HG03060 (cell line): ENCODE results near the gene SSRP1.

Experiments
- ATAC-seq: cut with Tn5 transposase; IDR thresholded peaks from one replicate; pipeline ENCODE4 v1.9.1; 2021; ENCODE audit warnings: low read depth, moderate number of reproducible peaks; ENCODE audit not compliant: unreplicated experiment

Gene SSRP1

GRCh38 chr11:57320067-57320718 is 15.5 kb downstream of the SSRP1 start:
- no peak for ATAC-seq

- no peak for ATAC-seq
These were observed 17.5 kb downstream of the SSRP1 start for GRCh38 chr11:57318178-57318577.

- no peak for ATAC-seq
These were observed 19.7 kb downstream of the SSRP1 start for GRCh38 chr11:57316017-57316416.

- no peak for ATAC-seq
These were observed 20.2 kb downstream of the SSRP1 start for GRCh38 chr11:57315491-57315890.

GRCh38 chr11:57314221-57314973 is 21.3 kb downstream of the SSRP1 start:
- no peak for ATAC-seq

GRCh38 chr11:57313788-57314135 is 21.9 kb downstream of the SSRP1 start:
- ATAC-seq, result no peak

- ATAC-seq, result no peak
These were observed 22.5 kb downstream of the SSRP1 start for GRCh38 chr11:57313071-57313787.

- ATAC-seq, result no peak
These were observed 23.1 kb downstream of the SSRP1 start for GRCh38 chr11:57312511-57313021.

GRCh38 chr11:57311109-57311936 is 24.4 kb downstream of the SSRP1 start:
- ATAC-seq, result peak; percentile 92

GRCh38 chr11:57310630-57311086 is 25.0 kb downstream of the SSRP1 start:
- no peak for ATAC-seq

GRCh38 chr11:57310091-57310490 is 25.6 kb downstream of the SSRP1 start:
- ATAC-seq, result no peak

GRCh38 chr11:57309106-57310059 is 26.3 kb downstream of the SSRP1 start:
- no peak for ATAC-seq

- ATAC-seq, result no peak
These were observed 27.1 kb downstream of the SSRP1 start for GRCh38 chr11:57308426-57309060.

- ATAC-seq, result no peak
These were observed 27.9 kb downstream of the SSRP1 start for GRCh38 chr11:57307666-57308270.

- ATAC-seq, result no peak
These were observed 28.6 kb downstream of the SSRP1 start for GRCh38 chr11:57306940-57307565.

GRCh38 chr11:57306161-57306876 is 29.4 kb downstream of the SSRP1 start:
- ATAC-seq, result no peak

GRCh38 chr11:57305523-57305922 is 30.2 kb downstream of the SSRP1 start:
- ATAC-seq, result no peak
